22Rv1 (cell line): ENCODE measurements around the gene CSNK2A2.

ENCODE experiments used
- H3K27ac ChIP-seq: fragments of 450-650 bp; 2 replicates; pipeline ENCODE4 v1.5.1; 2017
- CTCF ChIP-seq: fragments of 450-650 bp; IDR thresholded peaks from 2 replicates; pipeline ENCODE4 v1.5.1; 2017; ENCODE audit warnings: mild to moderate bottlenecking
- ZFX ChIP-seq: fragments of 450-650 bp; IDR thresholded peaks from 2 replicates; pipeline ENCODE4 v1.6.1; 2017; ENCODE audit warnings: antibody characterized with exemption, borderline replicate concordance

Gene CSNK2A2

GRCh38 chr16:58119509-58119845 lies 78.4 kb downstream of the CSNK2A2 start:
- H3K27ac ChIP-seq, result no peak overlapping the region
- TF ChIP-seq ZFX (no peak), CTCF (no peak)

DNA sequence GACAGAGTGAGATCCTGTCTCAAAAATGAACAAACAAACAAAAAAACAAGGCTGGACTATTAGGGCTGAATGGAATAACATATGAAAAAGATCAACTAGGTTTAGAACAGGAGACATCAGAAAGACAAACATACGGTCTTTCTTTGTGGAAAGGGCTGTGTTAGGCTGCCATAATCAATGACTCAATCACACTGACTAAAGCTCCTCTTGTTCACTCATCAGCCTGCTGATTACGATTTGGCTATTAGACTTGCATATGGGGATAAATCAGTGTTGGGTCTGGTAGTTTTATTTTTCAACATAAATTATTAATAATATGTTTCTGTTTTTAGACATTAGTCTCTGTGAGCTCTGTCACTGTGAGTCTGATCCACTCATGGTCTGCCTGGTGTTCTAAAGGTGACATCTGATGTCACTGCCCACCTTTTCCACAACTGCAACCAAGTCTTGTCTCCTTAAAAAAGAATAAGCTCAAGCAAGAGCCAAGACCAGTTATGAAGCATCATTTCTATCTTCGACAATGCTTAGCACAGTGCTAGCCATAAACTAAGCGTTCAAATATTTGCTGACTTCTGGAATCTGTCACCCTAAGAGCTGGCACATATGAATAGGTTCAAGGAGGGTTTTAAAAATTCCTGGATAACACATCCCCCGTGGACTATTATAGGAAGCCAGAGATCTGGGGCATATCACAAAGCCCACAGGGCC lies 79.0 kb downstream of the CSNK2A2 start:
- no peak overlapping the region for H3K27ac ChIP-seq
- TF ChIP-seq CTCF, result no peak
- no peak for TF ChIP-seq ZFX

DNA sequence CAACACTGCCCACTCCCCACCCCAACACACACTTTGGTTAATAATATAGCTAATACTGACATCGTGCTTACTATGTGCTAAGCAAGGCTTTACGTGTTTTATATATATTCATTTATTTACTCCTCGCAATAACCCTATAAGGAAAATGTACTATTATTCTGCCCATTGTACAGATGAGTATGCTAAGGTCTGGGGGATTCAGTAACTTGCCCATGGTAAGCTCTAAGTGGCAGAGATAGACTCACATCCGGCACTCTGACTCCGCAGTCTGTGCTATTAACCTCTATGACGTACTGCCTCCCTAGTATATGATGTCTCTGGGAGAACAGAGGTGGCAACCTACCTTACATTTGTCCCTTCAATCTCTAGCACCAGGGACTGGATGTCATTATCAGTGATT lies 81.4 kb downstream of the CSNK2A2 start:
- no peak for TF ChIP-seq CTCF
- no peak for TF ChIP-seq ZFX
- no peak overlapping the region for H3K27ac ChIP-seq

GRCh38 chr16:58116081-58116480 lies 81.8 kb downstream of the CSNK2A2 start:
- no peak for TF ChIP-seq ZFX
- H3K27ac ChIP-seq, result no peak overlapping the region

DNA sequence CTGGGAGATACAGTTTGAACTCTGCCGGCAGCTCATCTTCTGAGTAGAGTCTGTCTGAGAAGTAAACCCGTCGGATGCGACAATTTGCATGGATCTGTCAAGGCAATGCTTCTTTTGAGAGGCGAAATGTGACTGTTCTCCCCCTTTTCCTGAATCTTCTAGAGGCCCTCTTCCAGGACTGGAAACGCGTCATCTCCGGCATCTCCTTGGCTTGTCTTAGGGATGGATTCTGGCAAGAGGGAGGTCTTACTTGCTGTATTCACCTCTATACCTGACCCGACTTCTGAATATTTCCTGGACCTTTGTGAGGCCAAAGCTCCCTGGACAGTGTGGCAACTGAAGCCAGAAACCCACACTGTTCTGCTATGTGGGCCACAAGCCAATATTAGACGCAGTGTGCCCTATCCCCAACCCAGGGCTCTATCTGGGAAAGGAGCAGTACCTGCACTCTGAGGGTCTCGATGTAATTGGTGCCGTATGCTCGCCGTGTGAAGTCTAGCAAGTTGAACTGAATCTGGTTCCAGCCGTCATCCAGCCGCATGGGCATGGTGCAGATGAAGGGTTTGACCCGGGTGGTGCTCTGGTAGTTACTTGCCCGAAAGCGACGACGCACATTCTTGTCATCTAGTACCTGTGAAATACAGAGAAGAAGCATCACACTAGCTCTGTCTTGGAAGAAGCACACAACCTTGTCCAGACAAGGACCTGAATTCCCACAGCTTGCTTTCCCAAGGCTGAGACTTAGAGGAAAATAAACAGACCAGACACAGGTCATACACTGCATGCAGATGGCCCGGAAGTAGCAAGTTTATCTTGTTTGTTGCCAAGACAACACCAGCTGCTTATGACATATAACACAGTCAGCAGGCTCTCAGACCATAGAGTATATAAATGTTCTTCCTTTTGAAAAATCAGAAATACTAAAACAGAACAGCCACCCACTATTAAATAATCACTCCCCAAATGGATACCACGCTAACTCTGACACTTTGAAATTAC lies 82.8 kb downstream of the CSNK2A2 start:
- no peak for TF ChIP-seq ZFX
- TF ChIP-seq CTCF, result no peak
- no peak overlapping the region for H3K27ac ChIP-seq

DNA sequence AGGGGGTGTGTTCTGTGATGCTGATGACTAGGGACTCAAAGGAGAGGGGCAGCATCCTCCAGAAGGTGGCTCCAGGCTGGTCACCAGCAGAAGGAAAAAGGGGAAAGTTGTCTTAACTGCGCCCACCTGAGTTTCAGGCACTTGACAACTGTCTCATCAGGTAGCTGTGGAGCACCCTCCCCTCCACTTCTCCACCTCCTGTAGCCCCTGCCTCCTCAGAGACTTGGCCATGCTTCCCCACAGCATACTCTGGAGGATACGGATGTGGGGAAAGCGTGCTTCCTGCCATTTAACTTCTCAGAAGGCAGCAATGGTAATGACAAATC lies 86.6 kb downstream of the CSNK2A2 start:
- no peak overlapping the region for H3K27ac ChIP-seq
- no peak for TF ChIP-seq CTCF
- no peak for TF ChIP-seq ZFX

DNA sequence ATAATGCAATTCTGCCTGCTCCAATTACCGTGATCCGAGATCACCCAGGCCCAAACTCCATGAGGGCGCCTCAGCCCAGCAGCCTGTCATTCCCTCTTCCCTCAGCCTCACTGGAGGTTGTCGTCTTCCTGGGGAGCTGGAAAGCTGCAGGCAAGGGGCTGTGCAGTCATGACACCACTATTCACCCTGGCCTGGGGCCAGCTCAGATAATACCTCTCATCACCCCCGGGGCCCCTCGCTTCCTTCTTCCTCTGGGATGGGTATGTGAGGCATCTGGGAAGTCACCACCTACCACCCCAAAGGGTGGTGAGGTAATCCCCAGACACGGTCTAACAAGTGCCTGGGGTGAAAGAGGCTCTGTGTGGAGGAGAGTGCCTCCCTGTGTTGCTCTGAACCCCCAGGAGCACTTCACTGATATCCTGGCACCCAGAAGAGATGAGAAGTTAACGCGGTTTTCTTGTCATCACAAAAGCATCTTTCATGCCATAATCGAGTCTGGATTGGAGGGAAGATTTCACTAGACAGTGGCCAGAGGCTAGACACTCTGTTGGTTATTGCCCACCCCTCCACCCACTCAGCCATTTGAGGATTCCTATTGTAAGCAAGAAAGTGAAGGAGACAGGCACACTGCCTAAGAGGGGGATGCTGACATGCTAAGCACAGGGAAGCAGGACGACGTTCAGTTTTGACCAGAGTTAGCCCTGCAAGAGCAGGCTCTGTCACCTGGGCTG lies 87.2 kb downstream of the CSNK2A2 start:
- no peak overlapping the region for H3K27ac ChIP-seq
- no peak for TF ChIP-seq CTCF
- no peak for TF ChIP-seq ZFX
